Adrenal gland (tissue), 12 donors: ENCODE data around the gene ZNF8. TPM values are rescaled to one million over a fixed set of nuclear protein-coding genes. Genes with fewer than 3 reads are reported as not detected.

Source experiments
- DNase-seq, 7 donors: peaks; one replicate each; pipeline ENCODE4 v3.0.0-alpha.2; 2019 to 2020
- H3K27ac ChIP-seq, 5 donors: fragments of 200-600 bp; sonication (generic) in 4 of 5; 1 replicate in 3 of 5; 2 replicates in 2 of 5; pipeline versions ENCODE4 v1.5.1 to v1.8.0; 2016 to 2020; ENCODE audit warnings: mild to moderate bottlenecking in 1 of 5
- H3K27me3 ChIP-seq: fragments of 200-600 bp; 2 replicates; pipeline ENCODE4 v1.8.0; 2021
- H3K36me3 ChIP-seq, 2 donors: fragments of 200-600 bp; replicated peaks in 1 of 2; 1 replicate in 1 of 2; 2 replicates in 1 of 2; pipeline versions ENCODE4 v1.5.1 to v1.8.0; 2018 to 2022
- H3K4me1 ChIP-seq, 2 donors: fragments of 200-600 bp; replicated peaks in 1 of 2; 1 replicate in 1 of 2; 2 replicates in 1 of 2; pipeline versions ENCODE4 v1.5.1 to v1.8.0; 2018 to 2021
- H3K4me3 ChIP-seq, 4 donors: fragments of 200-600 bp; sonication (generic) in 3 of 4; one replicate each; pipeline ENCODE4 v1.5.1; 2016 to 2018
- H3K9me3 ChIP-seq, 3 donors: fragments of 200-600 bp; sonication (generic) in 1 of 3; replicated peaks in 1 of 3; 1 replicate in 2 of 3; 2 replicates in 1 of 3; pipeline versions ENCODE4 v1.5.1 to v1.8.0; 2016 to 2021
- POLR2A ChIP-seq, 2 donors: fragments of 450-650 bp; IDR thresholded peaks; one replicate each; pipeline ENCODE4 v1.6.1; 2017; ENCODE audit warnings: antibody characterized with exemption in 2 of 2, mild to moderate bottlenecking in 2 of 2, moderate library complexity in 1 of 2
- WGBS, 4 donors: extraction: QIAGEN DNeasy Blood & Tissue Kit in 2 of 4; methylation state at CpG; one replicate each; pipeline versions ENCODE4 v1.1.5 to v1.1.7; 2013 to 2017; 5-methylcytosine and 5-hydroxymethylcytosine counted together
- intact Hi-C, 2 donors: fragments of 100-400 bp; cut with DNase I; formaldehyde crosslinking; loops; one replicate each; pipeline versions ENCODE4 v1.14.1 to v1.15.0; 2022 to 2023
- polyA plus RNA-seq, 3 donors: library from polyadenylated mRNA; stranded (reverse); fragments of 200-250 nt in 2 of 3; fragments of 350-450 nt in 1 of 3; fragmentation: Illumina TruSeq in 1 of 3; extraction: RNeasy Lipid Tissue Mini Kit (QIAGEN cat#74804) in 1 of 3; gene quantifications; one replicate each; pipeline ENCODE4 v1.2.3, GENCODE V29; 2013 to 2014
- total RNA-seq, 9 donors: library from RNA; depleted of rRNA in 4 of 9; stranded (reverse); fragments of >200 nt in 4 of 9; fragments of 120-200 nt in 1 of 9; fragmentation: NEBNext Ultra II Directional in 1 of 9; extraction: Animal tissue kit (Norgen Biotek cat#: 25700) in 1 of 9; gene quantifications; one replicate each; pipeline versions ENCODE4 v1.1.0 to v1.2.4, GENCODE V29; 2013 to 2023
- TF ChIP-seq, protein P1 (sequence below), 6 experiments: fragments of 450-650 bp in 4 of 6; fragments of 200-600 bp in 2 of 6; sonication (generic) in 1 of 6; IDR thresholded peaks; 1 replicate in 5 of 6; 2 replicates in 1 of 6; pipeline versions ENCODE4 v1.5.1 to v1.8.0; 2016 to 2021; ENCODE audit warnings: antibody characterized with exemption in 6 of 6, mild to moderate bottlenecking in 2 of 6, moderate library complexity in 1 of 6
- donor health status: healthy with polysubstance abuse.
- donor health status: Bipolar disorder and iron deficiency.
- donor health status: DM: yes; HTN: yes; CAD: no.
- donor health status: DM: no; HTN: no; CAD: no.
- donor health status: DM: no; HTN: no; CAD: no.
- donor health status: DM: yes; HTN: yes; CAD: no.

ZNF8 gene
- total and polyA plus RNA-seq, 12 donors, result 1.6 to 8.6 (median 6.6) TPM

- intact Hi-C loops, result no loop called here
- H3K36me3 ChIP-seq, result peaks cover 0 to 21% of the 10 kb centered on the region in 2 donors
- peaks cover 0 to 7% of the 10 kb centered on the region in 2 donors for H3K4me1 ChIP-seq
- no peaks in the 10 kb centered on the region for H3K27me3 ChIP-seq
- H3K9me3 ChIP-seq, result no peaks in the 10 kb centered on the region
- TF ChIP-seq, protein P1, sequence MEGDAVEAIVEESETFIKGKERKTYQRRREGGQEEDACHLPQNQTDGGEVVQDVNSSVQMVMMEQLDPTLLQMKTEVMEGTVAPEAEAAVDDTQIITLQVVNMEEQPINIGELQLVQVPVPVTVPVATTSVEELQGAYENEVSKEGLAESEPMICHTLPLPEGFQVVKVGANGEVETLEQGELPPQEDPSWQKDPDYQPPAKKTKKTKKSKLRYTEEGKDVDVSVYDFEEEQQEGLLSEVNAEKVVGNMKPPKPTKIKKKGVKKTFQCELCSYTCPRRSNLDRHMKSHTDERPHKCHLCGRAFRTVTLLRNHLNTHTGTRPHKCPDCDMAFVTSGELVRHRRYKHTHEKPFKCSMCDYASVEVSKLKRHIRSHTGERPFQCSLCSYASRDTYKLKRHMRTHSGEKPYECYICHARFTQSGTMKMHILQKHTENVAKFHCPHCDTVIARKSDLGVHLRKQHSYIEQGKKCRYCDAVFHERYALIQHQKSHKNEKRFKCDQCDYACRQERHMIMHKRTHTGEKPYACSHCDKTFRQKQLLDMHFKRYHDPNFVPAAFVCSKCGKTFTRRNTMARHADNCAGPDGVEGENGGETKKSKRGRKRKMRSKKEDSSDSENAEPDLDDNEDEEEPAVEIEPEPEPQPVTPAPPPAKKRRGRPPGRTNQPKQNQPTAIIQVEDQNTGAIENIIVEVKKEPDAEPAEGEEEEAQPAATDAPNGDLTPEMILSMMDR (IDR thresholded peaks at IDR 0.05), result no peak
- no peak for TF ChIP-seq POLR2A (IDR thresholded peaks at IDR 0.05)
- WGBS, 4 donors, result 89 to 100% (median 91%) methylated on average over 1 of the region's 1 CpG
- DNase-seq, result no peak
- H3K27ac ChIP-seq, result no peak overlapping the region
- no peak overlapping the region for H3K4me3 ChIP-seq
Measured at GRCh38 chr19:58332697-58333096, 53.9 kb downstream of the ZNF8 start.

- Histone ChIP-seq H3K4me3 (no peak overlapping the region), H3K4me1 (no peaks in the 10 kb centered on the region), H3K27ac (no peak overlapping the region), H3K27me3 (no peaks in the 10 kb centered on the region), H3K9me3 (no peaks in the 10 kb centered on the region), H3K36me3 (peaks cover 0 to 31% of the 10 kb centered on the region in 2 donors)
- intact Hi-C loops, result no loop called here
- TF ChIP-seq, protein P1 (IDR thresholded peaks at IDR 0.05), result no peak
- TF ChIP-seq POLR2A (IDR thresholded peaks at IDR 0.05), result no peak
- no peak for DNase-seq
- WGBS, 4 donors, result 95 to 100% (median 96%) methylated on average over 5 to 19 of the region's 19 CpGs
Measured at GRCh38 chr19:58334691-58335249, 56.0 kb downstream of the ZNF8 start.

- H3K27me3 ChIP-seq, result no peaks in the 10 kb centered on the region
- no peak for DNase-seq
- WGBS, 4 donors, result 86 to 100% (median 87%) methylated on average over 2 to 3 of the region's 3 CpGs
- no peaks in the 10 kb centered on the region for H3K9me3 ChIP-seq
- H3K36me3 ChIP-seq, result peaks cover 0 to 31% of the 10 kb centered on the region in 2 donors
- intact Hi-C loops, result no loop called here
- no peak overlapping the region for H3K27ac ChIP-seq
- no peak overlapping the region for H3K4me3 ChIP-seq
- TF ChIP-seq, protein P1 (IDR thresholded peaks at IDR 0.05), result no peak
- no peak for TF ChIP-seq POLR2A (IDR thresholded peaks at IDR 0.05)
- H3K4me1 ChIP-seq, result no peaks in the 10 kb centered on the region
Measured at GRCh38 chr19:58335630-58336029, 56.9 kb downstream of the ZNF8 start.

GRCh38 chr19:58336216-58336615 lies 57.5 kb downstream of the ZNF8 start:
- Histone ChIP-seq H3K4me1 (no peaks in the 10 kb centered on the region), H3K27me3 (no peaks in the 10 kb centered on the region), H3K9me3 (no peaks in the 10 kb centered on the region), H3K27ac (no peak overlapping the region), H3K36me3 (peaks cover 0 to 31% of the 10 kb centered on the region in 2 donors), H3K4me3 (no peak overlapping the region)
- TF ChIP-seq, protein P1 (IDR thresholded peaks at IDR 0.05), result no peak
- no peak for TF ChIP-seq POLR2A (IDR thresholded peaks at IDR 0.05)
- no peak for DNase-seq
- WGBS, 4 donors, result 83 to 100% (median 100%) methylated on average over 1 of the region's 1 CpG
- intact Hi-C loops, result no loop called here
